GM12874 (cell line): ENCODE measurements around the gene ABCA7.

ENCODE experiments used
- CTCF ChIP-seq: IDR thresholded peaks from 2 replicates; pipeline ENCODE4 v1.5.1; 2011; ENCODE audit warnings: low read depth, mild to moderate bottlenecking, control low read depth, low read length, moderate library complexity; ENCODE audit not compliant: insufficient read depth

The ABCA7 gene

GRCh38 chr19:1039646-1040475 lies at the start of gene ABCA7:
Gene ABCA7, plus strand, starts transcription at chr19:1040107. Its CDS starts 1,255 bp downstream, at chr19:1041362.
- no peak for TF ChIP-seq CTCF

- TF ChIP-seq CTCF, result no peak
These were observed 49.8 kb upstream of the ABCA7 start for GRCh38 chr19:990119-990571.

- no peak for TF ChIP-seq CTCF
These were observed 49.2 kb upstream of the ABCA7 start for GRCh38 chr19:990746-991145.

- no peak for TF ChIP-seq CTCF
These were observed 48.6 kb upstream of the ABCA7 start for GRCh38 chr19:991174-991931.

- TF ChIP-seq CTCF, result no peak
These were observed 47.8 kb upstream of the ABCA7 start for GRCh38 chr19:991932-992669.

GRCh38 chr19:992670-993055 lies 47.2 kb upstream of the ABCA7 start:
- no peak for TF ChIP-seq CTCF

GRCh38 chr19:993361-993830 lies 46.5 kb upstream of the ABCA7 start:
- no peak for TF ChIP-seq CTCF
